Measurements from ENCODE around the gene ZNF385D.

The ZNF385D gene

DNA sequence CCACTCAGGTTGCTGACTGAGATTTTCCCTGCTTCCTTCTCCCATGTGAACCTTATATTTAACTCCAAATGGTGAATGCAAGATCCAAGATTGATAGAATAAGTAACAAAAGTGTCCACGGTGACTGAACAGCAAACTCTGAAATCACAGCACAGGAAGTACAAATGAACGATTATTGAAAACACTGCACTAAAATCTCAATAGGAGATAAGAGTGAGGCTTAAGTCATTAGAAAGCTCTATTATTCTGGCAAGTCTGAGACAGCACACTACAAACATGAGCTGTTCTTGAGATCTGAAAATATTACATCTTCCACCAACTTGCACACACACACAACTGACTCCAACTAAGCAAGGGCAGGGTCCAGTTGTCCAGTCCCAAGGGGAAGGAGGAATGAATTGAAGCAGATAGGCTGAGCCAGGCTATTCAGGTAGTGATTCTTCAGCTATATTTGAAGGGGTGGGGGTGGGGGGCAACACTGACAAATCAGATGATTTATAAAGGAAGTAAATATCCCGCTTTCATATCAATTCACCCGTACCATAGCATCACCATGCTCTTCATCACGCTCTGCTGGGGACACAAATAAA lies 2.9 kb downstream of the ZNF385D start:
- DNase-seq, result no peak

DNA sequence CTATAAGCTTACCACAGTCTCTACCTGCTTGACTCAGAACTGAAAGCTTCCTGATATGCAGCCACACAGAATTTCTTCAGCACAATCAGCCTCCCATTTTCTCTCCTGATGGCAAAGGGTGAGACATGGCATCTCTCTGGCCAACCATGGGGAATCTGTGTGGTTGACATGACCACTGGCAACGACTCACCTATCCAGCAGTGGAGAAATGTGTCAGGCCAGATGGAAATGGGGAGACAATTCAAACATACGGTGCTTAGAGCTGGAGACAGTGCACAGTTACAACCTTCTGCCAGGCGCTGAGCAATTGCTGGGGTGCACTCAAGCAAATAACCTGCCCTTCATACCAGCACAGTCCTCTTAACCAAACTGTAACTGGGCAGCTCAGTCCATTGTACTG lies 3.6 kb downstream of the ZNF385D start:
- no peak for DNase-seq

DNA sequence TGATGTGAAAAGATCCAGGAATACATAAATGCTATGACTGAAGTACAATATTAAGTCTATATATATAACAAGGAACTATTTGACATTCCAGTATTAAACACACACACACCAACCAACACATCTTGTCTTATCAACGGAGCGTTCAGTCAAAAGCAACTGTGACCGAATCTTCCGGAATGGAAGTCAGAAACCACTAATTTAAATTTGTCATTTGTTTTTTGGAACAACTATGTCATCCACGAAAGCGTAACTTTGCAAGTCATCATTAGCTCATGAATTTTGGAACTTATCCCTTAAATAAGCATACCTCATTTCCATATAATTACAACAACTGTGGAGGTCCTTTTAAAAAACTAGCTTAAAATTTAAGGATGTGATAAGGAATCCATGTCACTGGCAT lies 5.0 kb downstream of the ZNF385D start:
- DNase-seq, result no peak

DNA sequence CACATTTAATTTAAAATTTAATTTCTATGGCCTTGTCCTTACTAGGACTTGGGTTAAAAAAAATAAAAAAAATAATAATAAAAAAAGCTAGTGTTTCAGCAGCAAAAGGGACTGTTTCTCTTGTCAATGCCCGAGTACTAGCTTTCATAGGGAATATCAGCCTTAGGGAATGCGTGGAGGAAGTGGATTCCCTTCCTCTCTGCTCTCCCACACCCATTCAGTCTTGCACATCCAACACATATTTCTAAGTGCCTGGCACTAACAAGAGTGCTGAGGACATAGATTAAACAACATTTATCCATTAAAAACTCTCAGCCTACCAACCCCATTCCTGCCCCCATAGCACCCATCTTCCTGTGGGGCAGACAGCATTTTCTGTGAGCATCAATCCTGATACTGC lies 6.2 kb downstream of the ZNF385D start:
- no peak for DNase-seq

DNA sequence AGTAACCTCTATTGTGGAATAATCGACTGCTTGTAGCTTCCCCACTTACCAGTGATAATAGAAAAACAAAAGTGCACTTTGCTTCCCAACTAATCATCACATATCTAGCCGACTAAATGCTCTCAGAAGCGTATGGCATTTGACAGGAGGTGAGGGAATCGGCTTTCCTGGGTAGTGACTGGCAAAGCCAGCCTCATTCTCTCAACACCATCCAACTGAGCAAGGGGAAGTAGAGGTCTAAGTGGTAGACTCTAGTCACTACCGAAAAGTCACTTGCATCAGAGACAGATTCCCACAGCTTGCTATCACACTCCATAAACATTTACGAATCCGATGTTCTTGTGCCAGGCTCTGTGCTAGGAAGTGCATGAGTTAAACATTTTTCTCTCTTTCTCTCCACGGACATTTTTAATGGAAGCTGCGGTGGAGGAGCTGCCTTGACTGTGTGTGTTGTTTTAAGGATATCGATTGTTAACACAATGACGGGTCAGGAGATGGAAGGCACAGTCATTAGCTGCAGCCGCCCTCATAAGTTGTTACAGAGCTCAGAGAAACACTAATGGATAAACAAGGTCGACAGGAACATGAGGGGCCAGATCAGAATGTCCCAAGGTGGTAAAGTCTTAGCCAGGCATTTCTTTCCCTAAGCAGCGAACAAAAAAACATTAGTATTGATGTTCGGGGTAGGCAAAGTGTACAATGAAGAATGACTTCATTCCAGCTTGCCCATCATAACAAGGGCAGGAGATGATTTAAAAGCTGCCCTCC lies 11.9 kb downstream of the ZNF385D start:
- no peak for DNase-seq

DNA sequence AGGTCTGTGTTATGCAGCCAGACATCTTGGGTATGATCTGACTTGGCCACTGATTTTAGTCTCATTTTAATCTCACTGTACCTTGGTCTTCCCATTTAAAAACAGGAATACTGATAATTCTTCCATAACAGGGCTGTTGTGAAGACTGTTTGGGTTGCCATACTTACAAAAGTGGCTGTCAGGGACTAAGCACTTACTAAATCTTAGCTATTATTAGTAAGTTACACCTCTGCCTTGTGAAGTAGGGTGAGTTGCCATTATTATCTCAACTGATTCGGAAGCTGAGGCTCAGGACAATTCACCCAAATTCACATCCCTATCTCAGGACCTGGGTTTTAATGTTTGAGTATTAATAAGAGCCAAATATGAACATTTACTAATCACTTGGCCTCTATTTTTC lies 12.7 kb downstream of the ZNF385D start:
- DNase-seq, result no peak

DNA sequence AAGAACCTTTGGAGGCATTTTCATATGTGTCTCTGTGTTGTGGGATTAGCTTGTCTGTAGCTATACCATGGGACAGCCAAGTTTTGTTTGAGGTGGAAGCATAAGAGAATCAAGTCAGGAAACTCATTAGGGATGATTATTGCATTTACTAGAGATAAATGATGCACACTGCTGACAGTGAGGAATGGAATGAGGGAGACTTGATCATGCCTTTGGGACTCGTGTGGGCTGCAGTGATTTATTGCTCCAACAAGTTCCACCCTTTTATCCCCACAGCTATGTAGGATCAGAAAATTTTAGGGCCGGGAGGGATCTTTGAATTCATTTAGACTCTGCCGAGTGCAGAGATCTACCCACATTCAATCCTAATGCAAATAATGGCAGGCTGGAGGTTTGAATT lies 16.3 kb downstream of the ZNF385D start:
- DNase-seq, result no peak

DNA sequence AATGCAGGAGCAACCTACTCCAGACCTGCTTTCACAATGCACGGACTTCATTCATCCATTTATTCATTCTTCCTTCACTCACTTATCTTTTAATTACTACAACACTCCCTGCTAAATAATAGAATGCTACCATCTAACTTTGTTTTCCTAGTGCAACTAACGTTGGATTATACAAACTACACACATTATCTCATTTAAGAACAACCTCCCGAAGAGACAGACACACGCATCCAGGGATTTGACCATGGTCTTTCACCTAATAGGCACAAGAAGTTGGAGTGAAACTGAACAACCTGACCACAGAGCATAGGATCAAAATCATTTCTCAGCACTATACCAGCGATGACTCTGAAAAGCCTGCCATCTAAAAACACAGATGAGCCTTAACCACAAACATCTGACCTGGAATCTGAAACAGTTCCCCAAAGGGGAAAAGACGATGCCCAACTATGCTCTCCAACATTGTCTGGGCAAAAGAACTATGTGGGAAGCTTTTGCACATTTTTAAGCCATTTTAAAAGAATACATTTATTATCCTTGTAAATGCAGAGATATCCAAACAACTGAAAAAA lies 21.0 kb downstream of the ZNF385D start:
- DNase-seq, result no peak

DNA sequence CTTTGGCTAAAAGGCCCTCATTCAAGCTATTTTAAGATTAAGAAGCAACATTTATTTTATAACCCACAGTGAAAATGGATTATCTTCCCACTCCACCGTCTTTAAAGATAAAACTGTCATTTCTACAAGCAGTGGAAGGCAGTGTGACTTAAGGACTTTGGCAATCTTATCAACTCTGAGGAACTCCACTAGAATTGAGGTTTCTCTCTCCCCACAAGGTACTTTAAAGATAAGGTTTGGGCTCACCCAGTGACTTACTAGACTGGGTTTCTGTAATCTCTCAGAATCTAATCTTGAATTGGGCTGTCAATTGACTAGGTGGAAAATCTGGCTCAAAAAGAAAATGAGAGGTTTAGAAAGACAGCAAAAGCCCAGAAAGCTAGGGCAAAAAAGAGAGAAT lies 21.7 kb downstream of the ZNF385D start:
- DNase-seq, result no peak

DNA sequence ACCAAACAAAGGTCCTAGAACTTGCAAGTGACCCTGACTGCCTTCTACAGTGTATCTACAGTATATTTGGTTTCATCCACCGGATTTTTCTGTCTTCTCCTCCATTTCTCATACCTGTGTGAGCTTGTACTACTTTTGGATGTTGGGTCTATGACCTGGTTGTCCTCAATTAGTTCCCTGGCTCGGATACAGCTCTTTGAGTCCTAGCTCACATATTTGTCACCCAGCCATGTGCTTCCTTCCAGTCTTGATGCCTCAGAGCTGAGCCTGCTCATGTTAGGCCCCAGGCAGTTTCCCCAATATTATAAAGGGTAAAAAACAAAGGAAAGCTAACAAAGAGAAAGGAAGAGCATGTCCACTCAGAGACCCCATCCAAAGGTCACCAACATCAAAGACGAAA lies 28.2 kb downstream of the ZNF385D start:
- no peak for DNase-seq

DNA sequence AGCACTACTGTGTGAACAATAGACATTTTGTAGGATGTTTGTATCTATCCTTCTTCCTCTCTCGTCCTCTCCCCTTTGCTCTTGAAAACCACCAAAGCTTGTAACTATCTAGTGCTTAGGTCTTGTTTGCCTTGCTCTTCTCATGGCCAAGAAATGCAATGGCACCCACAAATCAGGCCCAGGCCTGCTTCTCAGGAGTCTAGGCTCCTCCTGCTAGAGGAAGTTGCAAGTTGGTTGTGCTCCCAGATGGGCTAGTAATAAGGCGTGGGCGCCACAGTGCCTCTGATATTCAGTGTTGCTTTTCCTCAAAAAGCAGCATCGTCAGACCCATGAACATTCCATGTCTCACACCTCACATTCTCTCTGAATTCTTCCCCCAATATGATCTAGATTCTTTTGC lies 28.7 kb downstream of the ZNF385D start:
- DNase-seq, result no peak

DNA sequence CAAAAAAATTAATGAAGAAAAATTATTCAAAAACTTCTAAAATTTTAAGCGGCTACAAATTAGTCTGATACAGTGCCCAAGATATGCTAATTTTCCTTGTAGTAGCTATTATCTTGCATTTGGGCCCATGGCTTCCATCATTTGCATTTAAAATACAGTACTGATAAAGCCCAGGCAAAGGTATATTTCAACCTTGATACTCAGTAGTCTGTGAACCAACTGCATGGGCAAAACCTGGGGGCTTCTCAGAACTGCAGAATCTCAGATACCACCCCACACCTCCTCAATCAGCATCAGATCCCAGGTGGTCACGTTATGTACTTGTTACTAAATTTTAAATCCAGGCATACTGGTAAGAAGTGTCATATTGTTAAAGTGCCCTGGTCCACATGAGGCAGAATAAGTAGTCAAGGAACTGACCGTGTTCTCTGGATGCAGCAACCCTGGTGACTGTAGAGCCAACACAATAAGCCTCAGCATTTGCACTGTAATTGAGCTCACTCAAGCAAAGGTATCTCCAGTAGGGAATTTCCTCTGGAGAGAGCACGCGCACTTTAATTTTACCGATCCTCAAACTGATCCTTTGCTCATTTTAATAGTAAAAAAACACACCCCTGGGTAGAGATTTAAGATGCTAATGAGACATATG lies 31.9 kb downstream of the ZNF385D start:
- no peak for DNase-seq

DNA sequence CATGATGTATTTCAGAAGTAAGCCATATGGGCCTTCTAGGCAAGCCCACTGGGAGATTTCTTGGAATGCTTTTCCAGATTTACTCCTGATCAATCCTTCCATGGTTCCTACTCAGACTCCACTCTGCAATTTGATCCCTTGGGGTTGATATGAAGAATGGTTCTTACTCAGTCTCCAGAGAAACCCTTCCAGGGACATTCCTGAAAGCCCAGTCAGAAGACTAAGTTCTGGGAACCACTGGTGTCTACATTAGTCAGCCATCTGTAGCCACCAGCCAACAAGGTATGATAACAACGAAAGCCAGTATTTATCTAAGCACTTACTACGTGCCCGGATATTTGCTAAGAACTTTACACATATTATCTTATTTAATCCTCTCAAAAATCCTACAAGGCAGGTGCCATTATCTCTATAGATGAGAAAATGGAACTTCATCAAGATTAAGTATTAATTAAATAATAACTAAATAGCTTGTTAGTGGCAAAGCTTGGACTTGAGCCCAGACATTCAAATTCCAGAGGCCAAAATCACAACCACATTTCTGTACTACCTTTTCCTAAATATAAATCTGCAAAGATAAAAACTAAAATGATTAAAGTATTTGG lies 32.7 kb downstream of the ZNF385D start:
- DNase-seq, result no peak

DNA sequence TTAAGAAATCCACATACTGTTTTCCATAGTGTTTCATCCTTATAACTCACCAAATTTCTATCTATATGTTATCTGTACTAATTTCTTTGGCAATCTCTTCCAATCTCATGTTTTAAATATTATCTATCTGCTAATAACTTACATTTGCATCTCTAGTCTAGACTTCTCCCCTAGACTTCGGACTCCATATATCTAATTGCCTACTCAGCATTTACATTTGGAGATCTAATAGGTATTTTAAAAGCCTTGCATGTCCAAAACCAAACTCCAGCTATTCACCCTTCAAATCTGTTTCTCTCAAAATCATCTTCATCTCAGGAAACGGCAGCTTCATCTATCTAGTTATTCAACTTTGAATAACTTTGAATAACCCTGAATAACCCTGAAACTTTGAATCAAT lies 35.3 kb downstream of the ZNF385D start:
- DNase-seq, result no peak

DNA sequence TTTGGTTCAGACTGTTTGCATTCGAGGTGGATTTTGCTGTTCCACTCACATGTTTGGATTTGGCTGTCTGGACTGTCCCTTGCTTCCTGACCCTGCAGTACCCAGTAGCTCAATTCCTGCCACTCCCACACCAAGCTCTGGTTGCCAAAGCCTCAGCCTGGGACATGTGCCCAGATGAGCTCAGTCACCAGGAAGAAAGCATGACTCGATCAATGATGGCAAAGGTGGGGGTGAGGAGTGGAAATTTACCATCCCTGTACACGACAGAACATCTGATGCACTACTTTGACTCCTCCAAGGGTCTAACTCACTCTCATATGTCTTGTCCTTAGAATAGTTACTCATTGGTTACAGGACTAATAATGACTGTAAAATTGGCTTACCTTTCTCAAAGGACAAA lies 45.2 kb downstream of the ZNF385D start:
- DNase-seq, result no peak

DNA sequence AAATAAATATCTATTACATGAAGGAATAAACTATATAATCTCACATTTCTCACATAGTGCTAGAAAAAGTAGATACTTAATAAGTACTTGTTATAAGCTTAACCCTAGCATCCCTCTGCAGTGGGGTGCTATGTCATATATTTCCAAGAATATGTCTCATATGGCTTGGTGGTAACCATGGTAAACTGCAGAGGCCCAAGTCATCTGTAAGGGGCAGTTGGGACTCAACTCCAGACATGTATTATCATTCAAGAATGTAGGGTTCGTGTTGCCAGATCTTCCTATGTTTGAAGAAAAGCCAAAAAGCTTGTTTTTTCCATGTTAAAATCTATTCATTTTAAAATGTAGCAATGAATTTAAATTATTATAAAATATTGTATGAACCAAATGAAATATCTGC lies 46.2 kb downstream of the ZNF385D start:
- DNase-seq, result no peak

DNA sequence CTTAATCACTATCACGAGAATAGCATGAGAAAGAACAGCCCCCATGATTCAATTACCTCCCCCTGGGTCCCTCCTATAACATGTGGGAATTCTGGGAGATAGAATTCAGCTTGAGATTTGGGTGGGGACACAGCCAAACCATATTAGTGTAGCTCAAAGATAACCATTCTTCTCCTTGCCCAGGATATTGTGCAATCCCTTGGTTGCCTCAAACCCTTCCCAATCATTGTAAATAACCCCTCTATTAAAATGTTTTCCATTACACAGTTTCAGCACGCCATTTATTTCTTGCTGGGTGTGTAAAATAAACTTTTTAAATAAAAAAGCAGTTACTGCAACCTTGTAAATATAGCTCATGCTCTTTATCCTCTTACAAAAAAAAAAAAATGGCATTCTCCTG lies 47.7 kb downstream of the ZNF385D start:
- no peak for DNase-seq

DNA sequence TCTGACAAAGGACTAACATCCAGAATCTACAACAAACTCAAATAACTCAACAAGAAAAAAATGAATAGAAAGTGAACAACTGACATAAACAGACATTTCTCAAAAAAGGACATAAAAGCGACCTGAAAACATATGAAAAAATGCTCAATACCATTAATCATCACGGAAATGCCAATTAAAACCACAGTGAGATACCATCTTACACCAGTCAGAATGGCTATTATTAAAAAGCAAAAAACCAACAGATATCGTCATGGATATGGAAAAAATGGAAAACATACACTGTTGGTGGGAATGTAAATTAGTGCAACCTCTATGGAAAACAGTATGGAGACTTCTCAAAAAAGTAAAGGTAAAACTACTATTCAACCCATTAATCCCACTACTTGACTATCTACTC lies 53.3 kb downstream of the ZNF385D start:
- DNase-seq, result no peak

DNA sequence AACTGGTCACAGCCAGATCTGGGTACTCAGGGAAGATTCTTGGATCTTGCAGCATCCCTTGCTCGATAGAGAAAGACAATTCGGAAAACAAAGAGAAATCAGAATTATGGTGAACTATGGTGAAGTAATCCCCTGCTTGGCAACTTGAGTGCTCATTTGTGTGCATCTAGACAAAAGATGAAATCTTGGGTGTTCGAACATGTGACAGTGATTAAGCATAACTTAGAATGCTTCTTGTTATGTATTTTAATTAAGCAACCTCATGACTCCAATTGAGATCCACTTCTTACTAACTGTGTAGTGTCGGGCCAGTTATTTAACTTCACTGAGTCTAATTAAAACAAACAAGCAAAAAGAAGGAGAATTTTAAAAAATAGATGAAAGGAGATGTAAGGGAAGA lies 56.5 kb downstream of the ZNF385D start:
- no peak for DNase-seq

DNA sequence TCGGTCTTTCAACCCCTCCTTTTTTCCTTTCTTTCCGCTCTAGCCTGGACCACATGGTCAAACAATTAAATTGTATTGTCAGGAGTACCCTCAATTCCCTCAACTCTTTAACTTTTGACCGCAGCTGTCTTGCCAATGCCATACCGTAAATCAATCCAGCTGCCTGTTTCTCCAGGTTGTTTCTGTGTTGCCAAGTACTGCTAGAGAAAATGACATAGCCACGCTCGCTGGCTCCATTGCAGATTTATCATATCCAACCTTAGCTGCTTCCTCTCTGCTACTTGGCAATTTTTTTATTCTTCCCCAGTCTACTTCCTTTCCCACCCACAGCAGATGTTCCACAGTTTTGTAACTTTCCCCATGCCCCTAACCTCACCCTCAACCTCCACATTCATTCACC lies 60.0 kb downstream of the ZNF385D start:
- DNase-seq, result no peak

DNA sequence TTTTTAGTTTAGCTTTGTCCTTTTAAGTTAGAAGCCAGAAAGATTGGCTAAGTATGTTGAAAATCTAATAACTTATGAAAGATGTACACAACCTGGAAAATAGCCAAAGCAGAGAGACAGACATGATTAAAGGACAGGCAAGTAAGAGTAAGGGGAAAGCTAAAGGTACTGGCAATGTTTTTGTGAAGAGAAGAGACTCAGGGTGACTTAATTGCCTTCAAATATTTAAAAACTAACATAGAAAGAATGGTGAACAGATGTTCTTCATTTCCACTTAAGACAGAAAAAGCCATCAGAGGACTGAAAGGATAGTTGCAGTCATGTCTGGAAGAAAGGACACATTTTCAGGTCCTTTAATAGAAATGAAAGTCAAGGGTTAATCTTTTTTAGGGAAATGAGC lies 68.8 kb downstream of the ZNF385D start:
- no peak for DNase-seq

DNA sequence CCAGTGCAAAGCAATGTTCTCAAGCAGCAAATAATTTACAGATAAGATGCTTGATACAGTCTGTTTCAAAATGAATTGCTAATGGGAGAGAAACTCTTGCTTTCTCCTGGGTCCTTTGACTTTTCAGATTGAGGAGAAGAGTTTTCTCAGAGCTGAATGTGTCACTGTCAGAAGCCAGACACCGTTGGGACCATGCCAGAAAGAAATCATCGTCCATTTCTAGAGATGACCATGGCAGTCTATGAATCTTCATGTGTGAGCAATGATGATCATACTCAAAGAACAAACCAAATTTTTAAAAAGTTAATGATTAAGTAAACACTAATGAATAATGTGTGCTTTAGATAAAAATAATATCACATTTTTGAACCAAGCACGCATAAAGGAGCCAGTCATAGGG lies 77.6 kb downstream of the ZNF385D start:
- no peak for DNase-seq

DNA sequence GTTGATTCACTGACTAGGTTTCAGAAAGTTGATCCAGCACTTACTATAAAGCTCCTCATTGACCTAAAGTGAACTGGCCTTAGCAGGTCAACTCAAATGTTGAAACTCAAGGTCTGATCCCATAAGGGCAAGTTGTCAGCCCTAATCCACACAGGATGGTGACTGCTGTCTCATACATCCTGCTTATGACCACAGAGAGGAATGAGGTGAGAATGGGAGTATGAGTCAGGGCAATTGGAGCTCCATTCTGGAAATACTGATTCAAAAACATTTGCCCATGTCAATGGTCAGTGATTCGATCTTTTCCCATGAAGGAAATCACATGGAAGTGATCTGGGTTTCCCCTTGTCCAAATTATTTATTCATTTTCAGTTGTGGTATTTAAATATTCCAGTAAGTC lies 78.7 kb downstream of the ZNF385D start:
- no peak for DNase-seq

DNA sequence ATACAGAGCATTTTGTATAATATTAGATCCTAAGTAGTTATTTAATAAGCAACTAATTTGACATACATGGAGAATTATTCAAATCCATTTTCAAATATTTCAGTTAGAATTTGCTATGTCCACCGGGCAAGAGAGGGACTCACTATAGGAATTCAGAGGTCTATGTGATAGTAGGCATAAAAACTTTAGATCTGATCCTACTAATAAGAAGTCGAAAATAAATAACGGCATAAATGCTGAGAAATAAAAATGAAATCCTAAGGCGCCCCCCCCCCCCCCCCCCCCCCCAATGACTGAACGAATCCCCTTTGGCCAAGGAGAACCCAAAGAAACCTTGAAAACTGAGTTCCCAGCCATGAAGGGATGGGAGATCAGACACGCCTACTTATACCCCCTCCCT lies 80.6 kb downstream of the ZNF385D start:
- no peak for DNase-seq

All from NCI-H510A treated with DMSO at 0.1 percent for 48 hours (cell line).